GM19239 (cell line): ENCODE results near the gene WDR88.
"Not testable (repeated sequence)": the region's sequence is repeated elsewhere in the genome, so short reads cannot be mapped to it uniquely, and the experiment has no call there.

ENCODE experiments used
- DNase-seq: peaks from one replicate; pipeline ENCODE4 v3.0.0; 2011; ENCODE audit warnings: low spot score; ENCODE audit not compliant: insufficient read length
- FAIRE-seq: peaks from 2 replicates; lab custom pipeline; 2011; peaks lifted over from hg19 to GRCh38; lab: Jason Lieb, UNC

WDR88 gene

GRCh38 chr19:33207903-33208302 lies 76.0 kb downstream of the WDR88 start:
- no peak for FAIRE-seq

GRCh38 chr19:33208371-33208895 lies 76.5 kb downstream of the WDR88 start:
- FAIRE-seq, result no peak
- DNase-seq, result no peak

More at GRCh38 chr19:33207903-33208302, 76.0 kb downstream of the WDR88 start:
- DNase-seq, result no peak

- FAIRE-seq, result no peak
- DNase-seq, result no peak
These were observed 77.3 kb downstream of the WDR88 start for GRCh38 chr19:33208904-33209849.

- not testable (repeated sequence) for DNase-seq, FAIRE-seq
These were observed 77.9 kb downstream of the WDR88 start for GRCh38 chr19:33209850-33210230.

- FAIRE-seq (no peak), DNase-seq (no peak)
These were observed 78.5 kb downstream of the WDR88 start for GRCh38 chr19:33210266-33210940.

- no peak for DNase-seq
- no peak for FAIRE-seq
These were observed 80.0 kb downstream of the WDR88 start for GRCh38 chr19:33211794-33212435.

GRCh38 chr19:33212436-33213172 lies 80.7 kb downstream of the WDR88 start:
- DNase-seq (no peak), FAIRE-seq (no peak)

GRCh38 chr19:33214596-33214995 lies 82.7 kb downstream of the WDR88 start:
- DNase-seq, result no peak
- FAIRE-seq, result no peak

GRCh38 chr19:33215438-33216197 lies 83.7 kb downstream of the WDR88 start:
- no peak for DNase-seq
- no peak for FAIRE-seq

GRCh38 chr19:33216198-33216830 lies 84.4 kb downstream of the WDR88 start:
- DNase-seq (no peak), FAIRE-seq (no peak)

GRCh38 chr19:33217881-33218280 lies 86.0 kb downstream of the WDR88 start:
- FAIRE-seq (no peak), DNase-seq (no peak)

- no peak for FAIRE-seq
- DNase-seq, result no peak
These were observed 87.4 kb downstream of the WDR88 start for GRCh38 chr19:33219261-33219815.

- no peak for DNase-seq
- FAIRE-seq, result no peak
These were observed 88.2 kb downstream of the WDR88 start for GRCh38 chr19:33220115-33220514.

- no peak for DNase-seq
- FAIRE-seq, result no peak
These were observed 88.8 kb downstream of the WDR88 start for GRCh38 chr19:33220735-33221134.

- no peak for FAIRE-seq
- no peak for DNase-seq
These were observed 89.7 kb downstream of the WDR88 start for GRCh38 chr19:33221638-33222037.

- DNase-seq, FAIRE-seq: not testable (repeated sequence)
These were observed 90.3 kb downstream of the WDR88 start for GRCh38 chr19:33222255-33222654.

- FAIRE-seq (no peak), DNase-seq (no peak)
These were observed 93.0 kb downstream of the WDR88 start for GRCh38 chr19:33224694-33225457.
